HCT116 (cell line): ENCODE results near the gene PCDH15. TPM values are rescaled to one million over a fixed set of nuclear protein-coding genes. Genes with fewer than 3 reads are reported as not detected.

Experiments used
- ATAC-seq: fragments of 200-7000 bp; cut with Tn5 transposase; 2 replicates; pipeline ENCODE4 v1.9.1; 2020; ENCODE audit warnings: mild to moderate bottlenecking, moderate library complexity
- BruUV-seq: library from RNA; stranded (reverse); fragments of 400-500 nt; replicated peaks from 2 replicates; lab custom pipeline; 2021; lab: Mats Ljungman, UMichigan
- CTCF ChIA-PET: fragments of 300-600 bp; sonication (Branson Sonifier 250); formaldehyde crosslinking; loops from one replicate; lab custom pipeline; 2021; ENCODE audit warnings: antibody characterized with exemption; lab: Charles Lee
- POLR2A ChIA-PET: fragments of 300-600, 350-600 bp; sonication (Branson Sonifier 250); formaldehyde crosslinking; loops from one replicate; lab custom pipeline; 2021; ENCODE audit warnings: antibody characterized with exemption; lab: Charles Lee
- RAD21 ChIA-PET, 2 experiments: fragments of 300-600 bp; sonication (Branson Sonifier 250); formaldehyde crosslinking; loops; one replicate each; lab custom pipeline; 2023; ENCODE audit warnings: low total read pairs in 2 of 2; ENCODE audit not compliant: uncharacterized antibody in 2 of 2, unreplicated experiment in 2 of 2, low non-redundant PET in 1 of 2; lab: Charles Lee
- DNase-seq: peaks from one replicate; pipeline ENCODE4 v3.0.0-alpha.2; 2010; ENCODE audit warnings: low read depth, low spot score
- H2AFZ ChIP-seq: fragments of 200-600 bp; shearing (Covaris generic), sonication (generic); 2 replicates; pipeline ENCODE4 v1.6.1; 2017; ENCODE audit warnings: low read depth, mixed run types, mixed read lengths, antibody characterized with exemption, low read length; ENCODE audit not compliant: poor library complexity, severe bottlenecking
- H3K27ac ChIP-seq: 2 replicates; pipeline ENCODE4 v1.5.1; 2012; ENCODE audit warnings: low read depth, low read length
- H3K27me3 ChIP-seq: fragments of 200-600 bp; sonication (generic); 2 replicates; pipeline ENCODE4 v1.6.1; 2016; ENCODE audit warnings: mixed run types, low read length, mixed read lengths; ENCODE audit not compliant: insufficient read depth
- H3K36me3 ChIP-seq, 2 experiments: fragments of 200-500 bp in 1 of 2; fragments of 200-600 bp in 1 of 2; sonication (Bioruptor generic) in 1 of 2; sonication (generic) in 1 of 2; 2 replicates each; pipeline versions ENCODE4 v1.5.1 to v1.6.1; 2014 to 2016; ENCODE audit warnings: low read length in 2 of 2, inconsistent platforms in 1 of 2, mixed read lengths in 1 of 2, mixed run types in 1 of 2; ENCODE audit not compliant: insufficient read depth in 2 of 2, control insufficient read depth in 1 of 2
- H3K4me1 ChIP-seq, 2 experiments: fragments of 200-600 bp in 1 of 2; sonication (generic) in 1 of 2; 2 replicates each; pipeline versions ENCODE4 v1.5.1 to v1.6.1; 2012 to 2017; ENCODE audit warnings: low read length in 2 of 2, inconsistent platforms in 1 of 2, mild to moderate bottlenecking in 1 of 2, mixed read lengths in 1 of 2, mixed run types in 1 of 2, moderate library complexity in 1 of 2; ENCODE audit not compliant: insufficient read depth in 2 of 2, control insufficient read depth in 1 of 2
- H3K4me2 ChIP-seq: fragments of 200-600 bp; sonication (generic); 2 replicates; pipeline ENCODE4 v1.6.1; 2017; ENCODE audit warnings: mixed run types, low read length, mixed read lengths
- H3K4me3 ChIP-seq, 2 experiments: fragments of 200-600 bp in 1 of 2; sonication (generic) in 1 of 2; replicated peaks in 1 of 2; 2 replicates each; pipeline ENCODE4 v1.5.1; 2011 to 2016; ENCODE audit warnings: low read length in 2 of 2, control low read depth in 1 of 2, low read depth in 1 of 2, mild to moderate bottlenecking in 1 of 2, mixed read lengths in 1 of 2, mixed run types in 1 of 2
- H3K79me2 ChIP-seq: fragments of 200-600 bp; sonication (generic); 2 replicates; pipeline ENCODE4 v1.6.1; 2017; ENCODE audit warnings: mild to moderate bottlenecking, mixed run types, low read length, moderate library complexity, mixed read lengths; ENCODE audit not compliant: insufficient read depth
- H3K9ac ChIP-seq: fragments of 200-600 bp; sonication (generic); 2 replicates; pipeline ENCODE4 v1.6.1; 2016; ENCODE audit warnings: low read length, mixed read lengths
- H3K9me2 ChIP-seq: fragments of 200-600 bp; sonication (generic), shearing (Covaris generic); 2 replicates; pipeline ENCODE4 v1.6.1; 2017; ENCODE audit warnings: mixed run types, mild to moderate bottlenecking, moderate library complexity; ENCODE audit not compliant: insufficient read depth
- H3K9me3 ChIP-seq, 2 experiments: fragments of 200-500 bp in 1 of 2; fragments of 200-600 bp in 1 of 2; sonication (Bioruptor generic) in 1 of 2; sonication (generic) in 1 of 2; 2 replicates each; pipeline ENCODE4 v1.6.1; 2014 to 2017; ENCODE audit warnings: low read length in 2 of 2, mixed read lengths in 2 of 2, inconsistent platforms in 1 of 2, low read depth in 1 of 2, mild to moderate bottlenecking in 1 of 2, mixed run types in 1 of 2, moderate library complexity in 1 of 2; ENCODE audit not compliant: control insufficient read depth in 1 of 2, insufficient read depth in 1 of 2
- H4K20me1 ChIP-seq: fragments of 200-600 bp; sonication (generic), shearing (Covaris generic); 2 replicates; pipeline ENCODE4 v1.6.1; 2017; ENCODE audit warnings: mixed run types, mild to moderate bottlenecking, moderate library complexity; ENCODE audit not compliant: insufficient read depth
- ATF3 ChIP-seq: IDR thresholded peaks from 2 replicates; pipeline ENCODE4 v1.6.1; 2012
- CBX3 ChIP-seq: IDR thresholded peaks from 2 replicates; pipeline ENCODE4 v1.6.1; 2012; ENCODE audit warnings: low read depth
- CEBPB ChIP-seq: IDR thresholded peaks from 2 replicates; pipeline ENCODE4 v1.6.1; 2012; ENCODE audit warnings: low read depth
- CTCF ChIP-seq, 3 experiments: fragments of 200-600 bp in 1 of 3; sonication (generic) in 1 of 3; IDR thresholded peaks in 2 of 3; conservative IDR thresholded peaks in 1 of 3; 2 replicates each; pipeline ENCODE4 v1.5.1; 2012 to 2017; ENCODE audit warnings: low read depth in 2 of 3, low read length in 2 of 3, antibody characterized with exemption in 1 of 3, borderline replicate concordance in 1 of 3, control low read depth in 1 of 3, mild to moderate bottlenecking in 1 of 3, mixed read lengths in 1 of 3, mixed run types in 1 of 3, moderate library complexity in 1 of 3; ENCODE audit not compliant: insufficient read depth in 1 of 3
- EGR1 ChIP-seq: IDR thresholded peaks from 2 replicates; pipeline ENCODE4 v1.6.1; 2012; ENCODE audit warnings: low read depth
- ELF1 ChIP-seq: IDR thresholded peaks from 2 replicates; pipeline ENCODE4 v1.6.1; 2012; ENCODE audit warnings: low read depth, borderline replicate concordance
- EZH2 ChIP-seq: fragments of 200-600 bp; sonication (generic); IDR thresholded peaks from 2 replicates; pipeline ENCODE4 v1.6.1; 2017; ENCODE audit warnings: antibody characterized with exemption, mixed run types
- EZH2phosphoT487 ChIP-seq: fragments of 200-600 bp; IDR thresholded peaks from 2 replicates; pipeline ENCODE4 v1.6.1; 2018; ENCODE audit warnings: antibody characterized with exemption, borderline replicate concordance
- FOSL1 ChIP-seq: IDR thresholded peaks from 2 replicates; pipeline ENCODE4 v1.6.1; 2012; ENCODE audit warnings: low read depth
- JUND ChIP-seq: IDR thresholded peaks from 2 replicates; pipeline ENCODE4 v1.6.1; 2012
- MAX ChIP-seq: IDR thresholded peaks from 2 replicates; pipeline ENCODE4 v1.6.1; 2012
- POLR2A ChIP-seq: IDR thresholded peaks from 2 replicates; pipeline ENCODE4 v1.7.0; 2011; ENCODE audit warnings: borderline replicate concordance; ENCODE audit not compliant: insufficient read depth, insufficient read length; ENCODE audit errors: extremely low read depth
- POLR2AphosphoS5 ChIP-seq: IDR thresholded peaks from 2 replicates; pipeline ENCODE4 v1.6.1; 2011; ENCODE audit warnings: mild to moderate bottlenecking, low read depth, low read length, moderate library complexity
- RAD21 ChIP-seq: IDR thresholded peaks from 2 replicates; pipeline ENCODE4 v1.6.1; 2012; ENCODE audit warnings: low read depth, mild to moderate bottlenecking
- SP1 ChIP-seq: IDR thresholded peaks from 2 replicates; pipeline ENCODE4 v1.6.1; 2012; ENCODE audit warnings: low read depth
- YY1 ChIP-seq: IDR thresholded peaks from 2 replicates; pipeline ENCODE4 v1.6.1; 2011; ENCODE audit warnings: low read length, low read depth, moderate library complexity, mild to moderate bottlenecking; ENCODE audit not compliant: insufficient replicate concordance; ENCODE audit errors: extremely low read depth
- ZFX ChIP-seq: fragments of 450-650 bp; IDR thresholded peaks from 2 replicates; pipeline ENCODE4 v1.6.1; 2017
- ZNF274 ChIP-seq: fragments of 200-500 bp; sonication (Bioruptor generic); IDR thresholded peaks from 2 replicates; pipeline ENCODE4 v1.6.1; 2014; ENCODE audit warnings: mild to moderate bottlenecking, low read depth, low read length, inconsistent platforms
- intact Hi-C: fragments of 100-400 bp; cut with micrococcal nuclease; formaldehyde crosslinking; loops from 2 replicates; pipeline ENCODE4 v1.10.0; 2022
- total RNA-seq: library from RNA; stranded (reverse); gene quantifications from one replicate; pipeline ENCODE4 v1.2.1, GENCODE V29; 2021; ENCODE audit not compliant: unreplicated experiment

PCDH15 gene
- total RNA-seq, 1 experiment from 2014 or later: not detected

- no peak for TF ChIP-seq YY1
- no peak for TF ChIP-seq EZH2phosphoT487
Observed at GRCh38 chr10:54607983-54608382, 193.0 kb downstream of the PCDH15 start (continued).

GRCh38 chr10:54594289-54594688 lies 206.7 kb downstream of the PCDH15 start:
- POLR2A ChIA-PET: no interaction called here
- BruUV-seq: no TSS peak

More at GRCh38 chr10:54594289-54594688, 206.7 kb downstream of the PCDH15 start:
- ChIA-PET CTCF (no interaction called here), RAD21 (no interaction called here)
- H3K9ac ChIP-seq: no peak overlapping the region
- peaks cover 15 to 44% of the 10 kb centered on the region in 2 experiments; a peak in 2 of 4 replicates for H3K9me3 ChIP-seq
- no peaks in the 10 kb centered on the region for H3K79me2 ChIP-seq
- no peak overlapping the region for H2AFZ ChIP-seq
- H3K4me1 ChIP-seq: no peaks in the 10 kb centered on the region
- no peak overlapping the region for H3K4me3 ChIP-seq
- TF ChIP-seq ELF1 (no peak), POLR2A (no peak), EZH2 (no peak), POLR2AphosphoS5 (no peak), ZNF274 (no peak), SP1 (no peak), EZH2phosphoT487 (no peak), CTCF (IDR thresholded peaks at IDR 0.05 in 2 of 3, conservative IDR thresholded peaks at IDR 0.05 in 1 of 3; ENCODE audit: borderline replicate concordance in 1 of 3, insufficient read depth in 1 of 3, low read depth in 2 of 3, low read length in 2 of 3) (no peak), ATF3 (no peak), CBX3 (no peak), CEBPB (no peak), RAD21 (no peak), FOSL1 (no peak), JUND (no peak), ZFX (no peak), MAX (no peak), EGR1 (no peak)
- no peaks in the 10 kb centered on the region for H3K36me3 ChIP-seq
- H3K4me2 ChIP-seq: no peak overlapping the region
- ATAC-seq (no peak), DNase-seq (no peak)
- intact Hi-C loops: no loop called here
- H4K20me1 ChIP-seq: no peaks in the 10 kb centered on the region
- no peaks in the 10 kb centered on the region for H3K9me2 ChIP-seq
- no peak overlapping the region for H3K27ac ChIP-seq
- no peaks in the 10 kb centered on the region for H3K27me3 ChIP-seq
